ENCODE data around the gene RPL31.
A peak's percentile ranks its signal among the peaks of the same experiment; 100 is the strongest.

Gene RPL31

DNA sequence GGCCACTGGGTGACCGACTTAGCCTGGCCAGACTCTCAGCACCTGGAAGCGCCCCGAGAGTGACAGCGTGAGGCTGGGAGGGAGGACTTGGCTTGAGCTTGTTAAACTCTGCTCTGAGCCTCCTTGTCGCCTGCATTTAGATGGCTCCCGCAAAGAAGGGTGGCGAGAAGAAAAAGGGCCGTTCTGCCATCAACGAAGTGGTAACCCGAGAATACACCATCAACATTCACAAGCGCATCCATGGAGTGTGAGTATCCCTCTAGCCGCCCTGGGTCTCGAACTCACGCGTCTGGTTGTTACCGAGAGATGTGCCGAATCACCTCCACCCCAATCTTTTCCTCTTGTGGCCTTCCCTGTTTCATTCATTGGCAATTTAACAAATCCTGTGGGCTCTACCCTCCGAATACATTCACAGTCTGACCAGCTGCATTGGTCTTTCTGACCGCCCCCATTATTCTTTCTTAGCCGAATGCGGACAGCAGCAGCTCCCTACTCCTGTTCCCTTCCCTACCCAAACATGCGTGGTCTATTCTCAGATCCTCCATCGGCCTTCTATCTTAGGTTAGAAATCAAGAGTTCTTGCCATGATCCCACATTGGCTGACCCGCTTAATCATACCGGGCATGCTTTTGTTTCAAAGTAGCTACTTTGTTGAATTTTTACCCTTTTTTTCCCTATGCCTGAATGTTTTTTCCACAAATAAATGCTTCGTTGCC lies 631 bp downstream of the RPL31 start:
- TF ChIP-seq CTCF (IDR thresholded peaks at IDR 0.05) = no peak
- DNase-seq (ENCODE audit: low spot score) = no peak
- peak overlapping the region; percentile 80 for H3K4me3 ChIP-seq
- peak overlapping the region; percentile 85 to 89 for H3K27ac ChIP-seq

GRCh38 chr2:101003278-101003775 lies 1.2 kb downstream of the RPL31 start:
- peak overlapping the region; percentile 85 to 89 for H3K27ac ChIP-seq

GRCh38 chr2:101004620-101005325 lies 2.7 kb downstream of the RPL31 start:
- Histone ChIP-seq H3K4me3 (no peak overlapping the region), H3K27ac (no peak overlapping the region)
- no peak for DNase-seq (ENCODE audit: low spot score)
- TF ChIP-seq CTCF (IDR thresholded peaks at IDR 0.05) = no peak

More at GRCh38 chr2:101003278-101003775, 1.2 kb downstream of the RPL31 start:
- peak overlapping the region; percentile 80 for H3K4me3 ChIP-seq
- no peak for TF ChIP-seq CTCF (IDR thresholded peaks at IDR 0.05)
- no peak for DNase-seq (ENCODE audit: low spot score)

GRCh38 chr2:101006065-101006715 lies 4.1 kb downstream of the RPL31 start:
- no peak for DNase-seq (ENCODE audit: low spot score)
- H3K27ac ChIP-seq = no peak overlapping the region
- TF ChIP-seq CTCF (IDR thresholded peaks at IDR 0.05) = no peak
- H3K4me3 ChIP-seq = no peak overlapping the region

DNA sequence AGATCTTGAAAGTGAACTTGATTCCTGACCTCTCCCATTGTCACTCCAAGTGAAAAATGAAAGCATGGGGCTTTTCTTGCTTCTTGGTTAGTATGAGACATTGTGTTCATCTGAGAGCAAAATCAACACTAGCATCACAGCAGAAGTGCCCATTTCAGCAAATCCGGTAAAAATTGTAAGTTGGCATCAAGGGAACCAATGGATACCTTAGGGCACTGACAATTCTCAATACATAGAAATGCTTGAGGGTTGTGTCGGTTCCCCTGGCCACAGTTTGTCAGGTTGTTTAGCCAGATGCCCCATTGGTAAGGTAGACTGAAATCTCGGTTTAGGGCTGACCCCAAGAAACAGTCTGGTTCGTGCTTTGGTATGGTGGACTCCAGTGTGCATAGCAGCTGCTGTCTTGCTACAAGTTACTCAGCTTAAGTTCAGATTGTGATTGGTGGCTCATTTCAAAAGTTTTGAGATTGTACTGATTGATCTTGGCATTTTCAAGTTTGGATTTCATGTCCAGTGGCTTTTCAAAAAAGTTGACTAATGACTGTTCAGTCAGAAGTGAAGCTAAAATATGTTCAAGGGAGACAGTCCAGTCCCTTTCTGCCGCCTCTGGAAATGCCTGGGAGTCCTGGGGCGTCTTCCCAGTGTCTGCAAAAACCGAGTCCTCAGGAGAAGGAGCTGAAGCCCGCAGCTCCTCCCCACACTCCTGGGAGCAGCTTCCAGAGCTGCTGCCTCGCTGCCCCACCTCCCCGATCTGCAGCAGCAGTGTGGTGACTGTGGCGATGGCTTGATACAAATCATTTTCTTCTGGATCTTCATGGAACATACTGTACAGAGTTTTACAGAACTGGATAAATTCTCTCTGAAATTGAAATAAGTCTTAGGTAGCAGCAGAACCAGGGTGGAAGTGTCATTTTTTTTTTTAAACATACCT lies 5.6 kb downstream of the RPL31 start:
- no peak for DNase-seq (ENCODE audit: low spot score)
- no peak for TF ChIP-seq CTCF (IDR thresholded peaks at IDR 0.05)
- no peak overlapping the region for H3K4me3 ChIP-seq
- no peak overlapping the region for H3K27ac ChIP-seq

GRCh38 chr2:101011152-101011551 lies 9.1 kb downstream of the RPL31 start:
- TF ChIP-seq CTCF (IDR thresholded peaks at IDR 0.05) = no peak
- Histone ChIP-seq H3K4me3 (no peak overlapping the region), H3K27ac (no peak overlapping the region)
- no peak for DNase-seq (ENCODE audit: low spot score)
